SK-N-SH (cell line): ENCODE measurements around the gene CISD3.
A peak's percentile ranks its signal among the peaks of the same experiment; 100 is the strongest.

Source experiments
- RCOR1 ChIP-seq: fragments of 150-350 bp; IDR thresholded peaks from 2 replicates; pipeline ENCODE4 v1.6.1; 2017; ENCODE audit warnings: antibody characterized with exemption, low read length
- SIN3A ChIP-seq: IDR thresholded peaks from 2 replicates; pipeline ENCODE4 v1.6.1; 2012; ENCODE audit warnings: low read depth, mild to moderate bottlenecking, low read length, moderate library complexity, borderline replicate concordance
- TAF1 ChIP-seq: IDR thresholded peaks from 2 replicates; pipeline ENCODE4 v1.6.1; 2012; ENCODE audit warnings: low read depth, mild to moderate bottlenecking, low read length, moderate library complexity, borderline replicate concordance
- TF ChIP-seq, protein P1 (sequence below): fragments of 200-600 bp; sonication (generic); IDR thresholded peaks from 2 replicates; pipeline ENCODE4 v1.6.1; 2017; ENCODE audit warnings: antibody characterized with exemption, mild to moderate bottlenecking, moderate library complexity

DNA sequence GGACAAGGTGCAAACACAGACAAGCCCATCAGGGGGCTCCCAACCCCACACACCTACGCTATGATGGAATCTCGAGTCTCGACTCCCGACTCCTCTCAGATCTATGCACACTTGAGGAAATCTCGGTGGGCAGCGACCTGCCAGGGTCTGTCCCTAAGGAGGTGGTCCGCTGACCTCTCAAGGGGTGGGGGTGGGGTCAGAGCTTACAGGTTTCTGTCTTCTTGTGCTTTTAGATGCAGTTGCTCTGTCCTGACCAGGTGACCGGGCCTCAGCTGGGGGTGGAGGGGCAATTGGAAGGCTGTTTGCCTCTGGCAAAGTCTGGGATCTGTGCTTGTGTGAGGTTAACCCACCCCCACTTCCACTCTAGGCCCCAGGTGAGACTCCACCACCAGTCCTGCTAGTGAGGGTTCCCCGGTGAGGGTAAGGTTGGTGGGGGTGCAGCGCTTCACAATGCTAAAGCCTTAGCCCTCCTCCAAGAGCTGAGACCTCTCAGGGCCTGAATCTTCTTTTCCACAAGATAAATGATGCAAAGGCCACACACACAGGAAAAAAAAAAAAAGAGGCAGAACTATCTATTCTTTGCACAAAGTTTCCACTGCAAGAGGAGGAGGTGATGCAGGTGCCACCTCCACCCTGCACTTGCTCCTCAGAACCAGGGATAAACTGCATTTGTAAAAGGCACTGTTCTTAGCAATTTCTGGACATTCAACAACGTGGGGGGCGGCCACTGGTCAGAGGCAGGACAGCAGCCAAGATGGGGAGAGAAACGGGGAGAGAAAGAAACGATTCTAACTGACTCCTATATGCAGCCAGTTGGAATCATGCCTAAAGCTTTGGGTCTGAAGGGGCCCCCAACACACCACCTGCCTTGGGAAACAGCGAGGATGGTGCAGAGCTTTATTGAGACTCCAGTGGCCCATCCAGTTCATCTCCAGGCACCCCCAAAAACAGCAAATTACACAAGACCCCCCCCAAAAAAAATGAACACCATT, 4.1 kb downstream of the CISD3 start:
- TF ChIP-seq SIN3A: no peak
- TF ChIP-seq, protein P1, sequence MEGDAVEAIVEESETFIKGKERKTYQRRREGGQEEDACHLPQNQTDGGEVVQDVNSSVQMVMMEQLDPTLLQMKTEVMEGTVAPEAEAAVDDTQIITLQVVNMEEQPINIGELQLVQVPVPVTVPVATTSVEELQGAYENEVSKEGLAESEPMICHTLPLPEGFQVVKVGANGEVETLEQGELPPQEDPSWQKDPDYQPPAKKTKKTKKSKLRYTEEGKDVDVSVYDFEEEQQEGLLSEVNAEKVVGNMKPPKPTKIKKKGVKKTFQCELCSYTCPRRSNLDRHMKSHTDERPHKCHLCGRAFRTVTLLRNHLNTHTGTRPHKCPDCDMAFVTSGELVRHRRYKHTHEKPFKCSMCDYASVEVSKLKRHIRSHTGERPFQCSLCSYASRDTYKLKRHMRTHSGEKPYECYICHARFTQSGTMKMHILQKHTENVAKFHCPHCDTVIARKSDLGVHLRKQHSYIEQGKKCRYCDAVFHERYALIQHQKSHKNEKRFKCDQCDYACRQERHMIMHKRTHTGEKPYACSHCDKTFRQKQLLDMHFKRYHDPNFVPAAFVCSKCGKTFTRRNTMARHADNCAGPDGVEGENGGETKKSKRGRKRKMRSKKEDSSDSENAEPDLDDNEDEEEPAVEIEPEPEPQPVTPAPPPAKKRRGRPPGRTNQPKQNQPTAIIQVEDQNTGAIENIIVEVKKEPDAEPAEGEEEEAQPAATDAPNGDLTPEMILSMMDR: peak; percentile 29; the same call in 1 of the 2 replicates
- no peak for TF ChIP-seq TAF1
- no peak for TF ChIP-seq RCOR1
